Common myeloid progenitor, CD34-positive (primary cell): ENCODE results near the gene ZNF540.

Source experiments
- CTCF ChIA-PET: fragments of 350-600 bp; sonication (Branson Sonifier 250); formaldehyde crosslinking; loops from one replicate; lab custom pipeline; 2021; ENCODE audit warnings: antibody characterized with exemption; lab: Charles Lee
- POLR2A ChIA-PET: fragments of 350-600 bp; sonication (Branson Sonifier 250); formaldehyde crosslinking; loops from one replicate; lab custom pipeline; 2021; ENCODE audit warnings: antibody characterized with exemption; lab: Charles Lee
- DNase-seq, 3 donors: peaks; one replicate each; pipeline versions ENCODE4 v3.0.0 to v3.0.0-alpha.2; 2013
- H3K27ac ChIP-seq, 2 experiments: 1 replicate in 1 of 2; 2 replicates in 1 of 2; pipeline ENCODE4 v1.7.0; 2013; ENCODE audit warnings: inconsistent platforms in 2 of 2, low read length in 2 of 2, mild to moderate bottlenecking in 2 of 2, low read depth in 1 of 2, moderate library complexity in 1 of 2; ENCODE audit not compliant: severe bottlenecking in 2 of 2, insufficient read depth in 1 of 2, poor library complexity in 1 of 2
- H3K27me3 ChIP-seq, 5 experiments: replicated peaks in 2 of 5; 1 replicate in 3 of 5; 2 replicates in 2 of 5; pipeline versions ENCODE4 v1.6.1 to v1.7.0; 2013; ENCODE audit warnings: low read length in 4 of 5, mild to moderate bottlenecking in 2 of 5, moderate library complexity in 2 of 5, inconsistent platforms in 1 of 5; ENCODE audit not compliant: insufficient read depth in 5 of 5, control insufficient read depth in 4 of 5
- H3K36me3 ChIP-seq, 4 experiments: 1 replicate in 2 of 4; 2 replicates in 2 of 4; pipeline versions ENCODE4 v1.6.1 to v1.7.0; 2013; ENCODE audit warnings: low read length in 3 of 4, control low read depth in 1 of 4, mild to moderate bottlenecking in 1 of 4; ENCODE audit not compliant: control insufficient read depth in 4 of 4, insufficient read depth in 4 of 4
- H3K4me1 ChIP-seq, 4 experiments: 1 replicate in 3 of 4; 2 replicates in 1 of 4; pipeline versions ENCODE4 v1.6.1 to v1.7.1; 2013; ENCODE audit warnings: low read length in 3 of 4, mild to moderate bottlenecking in 3 of 4, control low read depth in 1 of 4, inconsistent platforms in 1 of 4, moderate library complexity in 1 of 4; ENCODE audit not compliant: control insufficient read depth in 4 of 4, insufficient read depth in 4 of 4; ENCODE audit errors: control extremely low read depth in 1 of 4
- H3K4me3 ChIP-seq, 7 experiments: 1 replicate in 4 of 7; 2 replicates in 3 of 7; pipeline versions ENCODE4 v1.5.1 to v1.7.0; 2013; ENCODE audit warnings: mild to moderate bottlenecking in 7 of 7, low read length in 6 of 7, moderate library complexity in 6 of 7, inconsistent platforms in 2 of 7, low read depth in 2 of 7, control low read depth in 1 of 7; ENCODE audit not compliant: insufficient read depth in 4 of 7, control insufficient read depth in 1 of 7; ENCODE audit errors: extremely low read depth in 1 of 7
- H3K9me3 ChIP-seq, 5 experiments: 1 replicate in 4 of 5; 2 replicates in 1 of 5; pipeline versions ENCODE4 v1.6.1 to v1.7.1; 2013; ENCODE audit warnings: low read length in 4 of 5, mild to moderate bottlenecking in 2 of 5, inconsistent platforms in 1 of 5, low read depth in 1 of 5, moderate library complexity in 1 of 5; ENCODE audit not compliant: control insufficient read depth in 4 of 5, insufficient read depth in 2 of 5; ENCODE audit errors: control extremely low read depth in 1 of 5
- WGBS: methylation state at CpG from one replicate; pipeline ENCODE4 v1.1.5; 2013; ENCODE audit not compliant: insufficient coverage; 5-methylcytosine and 5-hydroxymethylcytosine counted together

Gene ZNF540

GRCh38 chr19:37583340-37583739 is 11.3 kb upstream of the ZNF540 start:
- peaks cover 19 to 91% (median 72%) of the 10 kb centered on the region in 5 experiments for H3K9me3 ChIP-seq
- DNase-seq, result no peak
- no peak overlapping the region for H3K27ac ChIP-seq
- 100% methylated on average over 1 of the region's 2 CpGs for WGBS
- H3K4me1 ChIP-seq, result peaks cover 0 to 2% (median 0%) of the 10 kb centered on the region in 4 experiments
- ChIA-PET POLR2A (no interaction called here), CTCF (interaction anchor here (1.6 kb wide), 1 partner anchor 18 kb away, joined by 4 read pairs; no protein-coding TSS in a partner anchor)
- H3K36me3 ChIP-seq, result peaks cover 46 to 91% (median 56%) of the 10 kb centered on the region in 4 experiments
- H3K27me3 ChIP-seq, result no peaks in the 10 kb centered on the region
- peak overlapping the region in 1 of 7 experiments; percentile 46 for H3K4me3 ChIP-seq

- Histone ChIP-seq H3K36me3 (peaks cover 0 to 12% (median 3%) of the 10 kb centered on the region in 4 experiments), H3K27ac (peak overlapping the region; percentile 88), H3K4me3 (peak overlapping the region; percentile 81 to 100 (median 90)), H3K4me1 (peaks cover 6 to 17% (median 12%) of the 10 kb centered on the region in 4 experiments), H3K27me3 (no peaks in the 10 kb centered on the region), H3K9me3 (peaks cover 6 to 21% (median 13%) of the 10 kb centered on the region in 5 experiments)
- DNase-seq, result peak in 2 of 3 donors; percentile 89 to 94
- ChIA-PET CTCF (interaction anchor here (0.6 kb wide), 1 partner anchor 55 kb away, joined by 3 read pairs; no protein-coding TSS in a partner anchor), POLR2A (interaction anchor here (0.6 to 1.4 kb wide), 4 partner anchors 87 to 186 kb away, joined by 3 read pairs; partner anchors contain the start of genes ZNF573 and ZNF793)
- 0% methylated on average over 9 of the region's 9 CpGs for WGBS
Measured at GRCh38 chr19:37593996-37594303, 726 bp upstream of the ZNF540 start.

DNA sequence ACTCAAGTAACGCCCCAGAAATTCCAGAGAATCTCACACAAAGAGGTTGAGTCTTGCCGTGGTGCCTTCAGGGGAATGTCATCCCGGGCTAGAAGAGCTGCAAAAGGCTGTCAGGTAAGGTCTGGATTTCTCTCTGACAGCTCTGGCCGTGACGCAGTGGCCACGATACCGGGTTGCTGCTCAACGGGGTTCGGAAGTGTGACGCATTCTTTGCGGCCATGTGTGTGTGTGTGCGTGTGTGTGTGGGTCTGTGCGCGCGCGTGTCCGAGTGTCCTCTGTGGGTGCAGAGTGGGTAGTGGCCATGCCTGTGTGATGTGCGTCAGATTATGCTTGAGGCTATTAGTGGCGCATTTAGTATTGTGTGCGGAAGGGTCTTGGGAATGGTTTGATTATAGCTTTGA is 306 bp downstream of the ZNF540 start:
- Histone ChIP-seq H3K9me3 (peaks cover 6 to 20% (median 11%) of the 10 kb centered on the region in 5 experiments), H3K4me1 (peaks cover 6 to 17% (median 12%) of the 10 kb centered on the region in 4 experiments), H3K27me3 (no peaks in the 10 kb centered on the region), H3K4me3 (peak overlapping the region; percentile 81 to 100 (median 90)), H3K36me3 (peaks cover 0 to 22% (median 5%) of the 10 kb centered on the region in 4 experiments), H3K27ac (peak overlapping the region; percentile 88)
- DNase-seq, result peak; percentile 72 to 92 (median 89)
- 0% methylated on average over 9 of the region's 20 CpGs for WGBS
- CTCF ChIA-PET, result no interaction called here
- POLR2A ChIA-PET, result interaction anchor here (0.7 to 1.4 kb wide), 3 partner anchors 60 to 97 kb away, joined by 3 read pairs; partner anchors contain the start of genes ZFP30 and ZNF793

- peak overlapping the region in 1 of 7 experiments; percentile 36 for H3K4me3 ChIP-seq
- H3K27ac ChIP-seq, result no peak overlapping the region
- H3K9me3 ChIP-seq, result peaks cover 17 to 79% (median 43%) of the 10 kb centered on the region in 5 experiments
- H3K4me1 ChIP-seq, result no peaks in the 10 kb centered on the region
- H3K36me3 ChIP-seq, result peaks cover 20 to 55% (median 26%) of the 10 kb centered on the region in 4 experiments
- no peak for DNase-seq
- no peaks in the 10 kb centered on the region for H3K27me3 ChIP-seq
- ChIA-PET CTCF (no interaction called here), POLR2A (no interaction called here)
- 98% methylated on average over 4 of the region's 11 CpGs for WGBS
Measured at GRCh38 chr19:37635076-37636056, 40.7 kb downstream of the ZNF540 start.

DNA sequence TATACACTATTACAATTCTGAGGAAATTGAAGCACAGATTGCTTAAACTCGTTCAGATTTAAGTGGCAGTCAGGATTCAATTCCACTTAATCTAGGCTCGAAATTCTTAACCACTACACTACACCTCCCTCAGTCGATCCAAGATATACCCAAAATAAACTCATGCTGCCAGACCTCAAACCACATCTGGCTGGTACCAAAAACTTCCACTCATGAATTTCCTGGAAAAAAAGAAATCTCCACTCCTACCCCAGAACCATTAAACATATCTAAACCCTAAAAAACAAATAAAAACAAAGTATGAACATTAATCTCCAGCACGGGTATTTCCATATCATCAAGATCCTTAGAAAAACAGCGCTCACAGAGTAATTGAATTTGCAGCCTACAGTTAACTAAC is 59.4 kb downstream of the ZNF540 start:
- peak overlapping the region in 6 of 7 experiments; percentile 70 to 97 (median 91) for H3K4me3 ChIP-seq
- DNase-seq, result peak in 2 of 3 donors; percentile 5 to 37
- CTCF ChIA-PET, result no interaction called here
- H3K27me3 ChIP-seq, result no peaks in the 10 kb centered on the region
- H3K27ac ChIP-seq, result peak overlapping the region; percentile 74 to 88
- WGBS, result 0% methylated on average over 3 of the region's 5 CpGs
- H3K9me3 ChIP-seq, result peaks cover 2 to 23% (median 9%) of the 10 kb centered on the region in 5 experiments
- POLR2A ChIA-PET, result no interaction called here
- H3K36me3 ChIP-seq, result peaks cover 6 to 15% (median 13%) of the 10 kb centered on the region in 4 experiments
- peaks cover 12 to 24% (median 18%) of the 10 kb centered on the region in 4 experiments for H3K4me1 ChIP-seq

GRCh38 chr19:37654629-37655300 is 60.1 kb downstream of the ZNF540 start:
- H3K27ac ChIP-seq, result peak overlapping the region; percentile 74 to 88
- WGBS, result under 1% methylated on average over 36 of the region's 40 CpGs
- peaks cover 5 to 9% (median 8%) of the 10 kb centered on the region in 4 experiments for H3K36me3 ChIP-seq
- ChIA-PET CTCF (no interaction called here), POLR2A (interaction anchor here (0.6 to 1.1 kb wide), 3 partner anchors 38 to 182 kb away, joined by 3 to 5 read pairs (median 3); partner anchors contain the start of gene ZNF540)
- H3K4me1 ChIP-seq, result peaks cover 12 to 24% (median 18%) of the 10 kb centered on the region in 4 experiments
- peaks cover 2 to 20% (median 4%) of the 10 kb centered on the region in 5 experiments for H3K9me3 ChIP-seq
- peak overlapping the region; percentile 70 to 97 (median 90) for H3K4me3 ChIP-seq
- DNase-seq, result peak; percentile 17 to 68 (median 50)
- H3K27me3 ChIP-seq, result no peaks in the 10 kb centered on the region
